ENCODE data around the gene PLD6. TPM values are rescaled to one million over a fixed set of nuclear protein-coding genes. Genes with fewer than 3 reads are reported as not detected.

Gene PLD6
- total and polyA plus RNA-seq, 8 donors, result 3.4 to 5.9 (median 4.6) TPM

GRCh38 chr17:17172001-17172939, 33.9 kb downstream of the PLD6 start:
- H3K27me3 ChIP-seq, result no peaks in the 10 kb centered on the region
- H3K4me1 ChIP-seq, result peaks cover 7 to 37% of the 10 kb centered on the region in 2 donors
- H3K27ac ChIP-seq, result peak overlapping the region in 1 of 2 donors; percentile 48
- no peak for TF ChIP-seq CTCF (IDR thresholded peaks at IDR 0.05)
- intact Hi-C loops (cut with DNase I), result no loop called here
- H3K4me3 ChIP-seq, result no peak overlapping the region
- no peaks in the 10 kb centered on the region for H3K9me3 ChIP-seq
- peaks cover 0 to 89% of the 10 kb centered on the region in 2 donors for H3K36me3 ChIP-seq
- ATAC-seq (peak; percentile 9), DNase-seq (peak in 1 of 4 donors; percentile 62)

- Histone ChIP-seq H3K36me3 (peaks cover 0 to 89% of the 10 kb centered on the region in 2 donors), H3K9me3 (no peaks in the 10 kb centered on the region), H3K4me3 (no peak overlapping the region), H3K27me3 (no peaks in the 10 kb centered on the region), H3K27ac (peak overlapping the region; percentile 19 to 48), H3K4me1 (peaks cover 7 to 37% of the 10 kb centered on the region in 2 donors)
- ATAC-seq (no peak), DNase-seq (peak in 1 of 4 donors; percentile 47)
- no peak for TF ChIP-seq CTCF (IDR thresholded peaks at IDR 0.05)
- intact Hi-C loops (cut with DNase I), result no loop called here
Observed at GRCh38 chr17:17171186-17171585, 34.9 kb downstream of the PLD6 start.

- ATAC-seq, result peak; percentile 74
- intact Hi-C loops (cut with DNase I), result no loop called here
- Histone ChIP-seq H3K4me1 (peaks cover 7 to 30% of the 10 kb centered on the region in 2 donors), H3K36me3 (peaks cover 0 to 89% of the 10 kb centered on the region in 2 donors), H3K27ac (peak overlapping the region; percentile 19 to 48), H3K27me3 (no peaks in the 10 kb centered on the region), H3K4me3 (no peak overlapping the region), H3K9me3 (no peaks in the 10 kb centered on the region)
- peak in 2 of 4 donors; percentile 31 to 60 for DNase-seq
- no peak for TF ChIP-seq CTCF (IDR thresholded peaks at IDR 0.05)
Observed at GRCh38 chr17:17170346-17170985, 35.7 kb downstream of the PLD6 start.

GRCh38 chr17:17169396-17169795, 36.7 kb downstream of the PLD6 start:
- Histone ChIP-seq H3K4me1 (peaks cover 7 to 28% of the 10 kb centered on the region in 2 donors), H3K36me3 (peaks cover 0 to 89% of the 10 kb centered on the region in 2 donors), H3K9me3 (no peaks in the 10 kb centered on the region), H3K27ac (no peak overlapping the region), H3K27me3 (no peaks in the 10 kb centered on the region), H3K4me3 (no peak overlapping the region)
- ATAC-seq (no peak), DNase-seq (no peak)
- intact Hi-C loops (cut with DNase I), result no loop called here
- no peak for TF ChIP-seq CTCF (IDR thresholded peaks at IDR 0.05)

GRCh38 chr17:17168401-17168800, 37.7 kb downstream of the PLD6 start:
- no peaks in the 10 kb centered on the region for H3K27me3 ChIP-seq
- no peak for ATAC-seq
- H3K4me3 ChIP-seq, result no peak overlapping the region
- peaks cover 0 to 89% of the 10 kb centered on the region in 2 donors for H3K36me3 ChIP-seq
- peaks cover 7 to 28% of the 10 kb centered on the region in 2 donors for H3K4me1 ChIP-seq
- H3K9me3 ChIP-seq, result no peaks in the 10 kb centered on the region
- H3K27ac ChIP-seq, result no peak overlapping the region
- intact Hi-C loops (cut with DNase I), result no loop called here
- TF ChIP-seq CTCF (IDR thresholded peaks at IDR 0.05), result no peak
- no peak for DNase-seq
